AG09319 (cell line): ENCODE measurements around the gene IER5.
"Not testable (repeated sequence)": the region's sequence is repeated elsewhere in the genome, so short reads cannot be mapped to it uniquely, and the experiment has no call there.

ENCODE experiments used
- DNase-seq: peaks from one replicate; pipeline ENCODE4 v3.0.0-alpha.2; 2010; ENCODE audit warnings: low read depth; ENCODE audit errors: extremely low read depth
- TF ChIP-seq, protein P1 (sequence below): IDR thresholded peaks from 2 replicates; pipeline ENCODE4 v1.5.1; 2011; ENCODE audit warnings: low read depth, mild to moderate bottlenecking, inconsistent platforms, low read length, moderate library complexity

The IER5 gene

DNA sequence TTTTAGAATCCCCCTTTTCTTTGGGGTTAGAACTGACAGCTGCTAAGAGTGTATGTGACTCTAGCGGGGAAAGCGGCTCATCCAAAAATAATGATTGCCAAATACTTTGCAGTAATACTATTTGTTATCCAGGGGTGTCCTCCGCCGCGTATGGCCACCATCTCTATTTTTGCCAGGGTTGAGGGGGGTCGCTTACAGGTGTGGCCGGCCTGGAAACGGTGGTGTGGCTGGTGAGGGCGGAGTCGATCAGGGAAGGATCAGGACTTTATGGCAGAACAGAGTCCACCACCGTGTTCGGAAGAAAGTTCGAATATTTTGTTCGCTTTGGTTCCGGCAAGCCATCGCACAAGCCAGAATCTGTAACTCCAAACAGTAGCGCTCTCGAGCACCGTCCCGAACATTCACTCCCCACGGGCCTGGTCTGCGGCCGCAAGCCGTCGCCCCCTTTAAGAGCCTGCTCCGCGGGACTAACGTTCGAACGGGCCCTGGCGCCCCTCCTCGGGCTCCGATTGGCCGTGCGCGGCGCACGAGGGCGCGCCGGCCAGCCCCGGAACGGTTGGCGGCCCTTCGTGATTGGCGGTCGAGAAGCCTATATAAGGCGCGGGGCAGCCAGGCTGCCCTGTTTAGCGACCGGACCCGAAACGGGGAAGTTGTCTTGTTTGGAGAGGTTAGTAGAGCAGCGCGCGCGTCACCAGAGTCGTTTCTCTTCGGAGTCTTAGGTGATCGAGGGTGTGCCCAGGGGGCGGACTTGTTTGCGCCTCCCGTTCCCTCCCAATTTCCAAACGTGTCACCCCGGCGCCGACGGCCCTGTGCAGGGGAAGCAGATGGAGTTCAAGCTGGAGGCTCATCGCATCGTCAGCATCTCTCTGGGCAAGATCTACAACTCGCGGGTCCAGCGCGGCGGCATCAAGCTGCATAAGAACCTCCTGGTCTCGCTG, at the start of gene IER5:
Gene IER5 (plus strand): TSS at position 622 of the 938 bp plus-strand sequence. CDS start 203 bp downstream, at position 825.
- DNase-seq, result peak; percentile 85
- TF ChIP-seq, protein P1, sequence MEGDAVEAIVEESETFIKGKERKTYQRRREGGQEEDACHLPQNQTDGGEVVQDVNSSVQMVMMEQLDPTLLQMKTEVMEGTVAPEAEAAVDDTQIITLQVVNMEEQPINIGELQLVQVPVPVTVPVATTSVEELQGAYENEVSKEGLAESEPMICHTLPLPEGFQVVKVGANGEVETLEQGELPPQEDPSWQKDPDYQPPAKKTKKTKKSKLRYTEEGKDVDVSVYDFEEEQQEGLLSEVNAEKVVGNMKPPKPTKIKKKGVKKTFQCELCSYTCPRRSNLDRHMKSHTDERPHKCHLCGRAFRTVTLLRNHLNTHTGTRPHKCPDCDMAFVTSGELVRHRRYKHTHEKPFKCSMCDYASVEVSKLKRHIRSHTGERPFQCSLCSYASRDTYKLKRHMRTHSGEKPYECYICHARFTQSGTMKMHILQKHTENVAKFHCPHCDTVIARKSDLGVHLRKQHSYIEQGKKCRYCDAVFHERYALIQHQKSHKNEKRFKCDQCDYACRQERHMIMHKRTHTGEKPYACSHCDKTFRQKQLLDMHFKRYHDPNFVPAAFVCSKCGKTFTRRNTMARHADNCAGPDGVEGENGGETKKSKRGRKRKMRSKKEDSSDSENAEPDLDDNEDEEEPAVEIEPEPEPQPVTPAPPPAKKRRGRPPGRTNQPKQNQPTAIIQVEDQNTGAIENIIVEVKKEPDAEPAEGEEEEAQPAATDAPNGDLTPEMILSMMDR, result no peak

DNA sequence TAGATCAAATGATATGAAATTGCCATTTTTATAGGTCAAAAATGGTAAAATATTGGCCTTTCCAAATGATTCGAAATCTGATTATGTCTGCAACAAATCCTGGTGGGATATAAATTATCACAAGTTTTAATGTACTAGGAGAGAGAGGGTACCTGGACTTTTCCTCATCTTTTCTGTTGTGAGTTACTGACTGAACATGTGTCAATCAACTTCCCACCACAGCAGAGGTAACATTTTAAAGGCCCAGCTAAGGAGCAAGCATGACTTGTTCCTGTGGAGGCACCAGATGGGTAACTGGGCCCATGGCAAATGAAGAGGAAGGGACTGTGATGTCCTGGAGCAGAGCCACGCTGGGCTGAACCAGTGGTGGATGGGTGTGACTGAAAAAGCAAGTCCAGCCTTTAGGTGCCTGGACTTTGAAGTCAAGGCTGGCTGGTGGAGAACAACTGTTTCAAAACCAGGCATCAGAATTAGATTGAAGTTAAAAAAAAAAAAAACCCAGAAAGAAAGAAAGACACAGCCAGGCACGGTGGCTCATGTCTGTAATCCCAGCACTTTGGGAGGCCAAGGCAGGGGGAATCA, 48.1 kb upstream of the IER5 start:
- DNase-seq, result no peak
- TF ChIP-seq, protein P1, result no peak

DNA sequence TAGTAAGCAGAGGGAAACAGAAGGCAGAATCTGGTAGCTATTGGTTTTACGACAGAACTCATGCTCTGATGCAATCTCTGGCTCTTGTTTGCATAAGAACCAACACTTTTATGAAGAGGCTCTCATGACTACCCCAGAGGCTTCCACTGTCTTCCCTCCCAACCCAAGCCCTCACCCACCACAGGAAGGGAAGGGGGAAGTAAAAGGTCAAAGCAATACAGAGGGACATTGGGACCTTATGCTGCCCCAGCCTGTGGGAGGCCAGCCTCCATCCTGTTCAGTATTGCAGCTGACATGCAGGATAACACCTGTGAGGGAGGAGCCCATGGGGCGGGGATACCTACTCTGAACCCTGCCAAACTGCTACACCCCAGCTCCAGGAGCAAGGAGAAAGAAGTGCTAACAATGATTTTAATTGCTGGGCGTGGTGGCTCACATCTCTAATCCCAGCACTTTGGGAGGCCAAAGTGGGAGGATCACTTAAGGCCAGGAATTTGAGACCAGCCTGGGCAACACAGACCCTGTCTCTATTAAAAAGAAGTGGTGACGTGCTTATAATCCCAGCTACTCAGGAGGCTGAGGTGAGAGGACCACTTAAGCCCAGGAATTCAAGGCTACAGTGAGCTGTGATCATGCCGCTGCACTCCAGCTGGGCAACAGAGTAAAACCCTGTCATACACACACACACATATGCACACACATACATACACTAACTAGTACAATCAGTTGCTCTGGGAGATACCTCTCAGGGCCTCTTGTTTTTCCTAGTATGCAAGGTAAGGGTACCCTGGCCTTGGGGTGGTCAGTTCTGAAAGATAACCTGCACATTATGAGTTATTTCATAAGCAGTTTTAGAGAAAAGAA, 45.2 kb upstream of the IER5 start:
- TF ChIP-seq, protein P1, result no peak

DNA sequence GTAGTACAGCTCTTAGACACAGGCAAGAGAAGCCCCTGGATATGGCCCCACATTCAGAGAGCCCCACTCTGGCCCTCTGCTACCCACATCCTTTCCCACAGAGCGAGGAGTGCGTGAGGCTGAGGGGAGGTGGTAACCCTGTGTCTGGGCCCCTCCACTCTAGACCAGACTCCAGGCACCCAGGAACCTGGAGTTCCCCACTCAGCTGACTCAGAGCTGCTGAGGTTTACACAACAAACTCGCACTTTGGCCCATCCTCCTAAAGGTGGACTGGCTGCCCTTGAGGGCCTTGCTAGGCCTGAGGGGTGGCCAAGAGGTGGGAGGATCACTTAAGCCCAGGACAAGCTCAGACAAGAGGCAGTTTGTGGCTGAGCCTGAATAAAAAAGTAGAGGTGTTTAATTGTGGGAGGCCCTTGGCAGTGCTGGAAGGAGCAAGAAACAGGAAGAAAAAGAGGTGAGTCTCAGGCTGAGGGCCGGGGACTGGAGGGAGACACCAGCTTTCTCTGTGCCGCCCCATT, 44.0 kb upstream of the IER5 start:
- TF ChIP-seq, protein P1, result no peak
- no peak for DNase-seq

More for the DNA sequence above, 45.2 kb upstream of the IER5 start:
- DNase-seq, result no peak

DNA sequence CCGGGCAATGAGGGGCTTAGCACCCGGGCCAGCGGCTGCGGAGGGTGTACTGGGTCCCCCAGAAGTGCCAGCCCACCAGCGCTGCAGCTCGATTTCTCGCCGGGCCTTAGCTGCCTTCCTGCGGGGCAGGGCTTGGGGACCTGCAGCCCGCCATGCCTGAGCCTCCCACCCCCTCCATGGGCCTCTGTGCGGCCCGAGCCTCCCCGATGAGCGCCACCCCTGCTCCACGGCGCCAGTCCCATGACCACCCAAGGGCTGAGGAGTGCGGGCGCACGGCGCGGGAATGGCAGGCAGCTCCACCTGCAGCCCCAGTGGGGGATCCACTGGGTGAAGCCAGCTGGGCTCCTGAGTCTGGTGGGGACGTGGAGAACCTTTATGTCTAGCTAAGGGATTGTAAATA, 42.6 kb upstream of the IER5 start:
- DNase-seq, result not testable (repeated sequence)

DNA sequence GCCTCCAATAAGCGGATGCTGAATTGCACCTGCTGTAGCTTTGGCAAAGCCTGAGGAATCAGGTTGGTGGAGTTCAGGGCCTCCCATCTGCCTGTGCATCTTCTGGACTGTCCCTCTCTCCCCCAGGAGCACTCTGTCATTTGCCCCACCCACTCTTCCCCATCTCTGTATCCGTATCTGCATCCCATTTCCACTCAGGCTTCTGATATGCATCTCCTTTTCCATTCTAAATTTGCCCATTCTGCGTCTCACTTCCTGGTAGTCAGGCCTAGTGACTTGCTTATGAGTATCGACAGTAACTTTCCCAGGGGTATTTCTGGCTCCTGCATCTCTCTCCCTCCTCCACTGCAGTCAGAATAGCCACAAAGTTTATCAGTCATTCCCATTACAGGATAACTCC, 39.1 kb upstream of the IER5 start:
- DNase-seq, result no peak
- TF ChIP-seq, protein P1, result no peak

DNA sequence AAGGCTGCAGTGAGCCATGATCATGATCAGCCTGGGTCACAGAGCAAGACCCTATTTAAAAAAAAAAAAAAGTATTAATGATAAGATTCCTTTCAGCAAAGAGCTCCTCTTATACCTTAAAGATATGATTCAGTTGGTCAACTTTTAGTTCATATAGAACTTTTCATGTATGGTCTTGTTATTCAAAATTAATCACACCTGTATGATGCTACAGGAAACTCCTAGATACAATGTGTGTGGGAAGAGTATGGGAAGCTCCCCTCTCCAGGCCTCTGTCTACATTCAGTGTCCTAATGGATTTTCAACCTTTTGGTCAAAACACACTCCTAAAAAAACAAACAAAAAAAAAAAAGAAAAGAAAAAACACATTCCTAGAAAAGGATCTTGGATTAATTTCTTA, 37.6 kb upstream of the IER5 start:
- TF ChIP-seq, protein P1, result no peak
- DNase-seq, result no peak
